B cell (primary cell): Measurements from ENCODE around the gene SON. TPM values are rescaled to one million over a fixed set of nuclear protein-coding genes. Genes with fewer than 3 reads are reported as not detected.
"Not testable (repeated sequence)": the region's sequence is repeated elsewhere in the genome, so short reads cannot be mapped to it uniquely, and the experiment has no call there.

Source experiments
- ATAC-seq: fragments of 200-7000 bp; cut with Tn5 transposase; one replicate; pipeline ENCODE4 v1.10.0; 2021; ENCODE audit warnings: low read depth, mild to moderate bottlenecking, moderate number of reproducible peaks, moderate library complexity
- CTCF ChIA-PET: fragments of 350-600 bp; sonication (Branson Sonifier 250); formaldehyde crosslinking; loops from one replicate; lab custom pipeline; 2021; ENCODE audit warnings: antibody characterized with exemption, inconsistent platforms; lab: Charles Lee
- POLR2A ChIA-PET: fragments of 350-600 bp; sonication (Branson Sonifier 250); formaldehyde crosslinking; loops from one replicate; lab custom pipeline; 2021; ENCODE audit warnings: antibody characterized with exemption; lab: Charles Lee
- DNase-seq: peaks from one replicate; pipeline ENCODE4 v3.0.0; 2013
- H2AFZ ChIP-seq: 2 replicates; pipeline ENCODE4 v1.6.1; 2012; ENCODE audit warnings: mild to moderate bottlenecking, low read depth, low read length; ENCODE audit not compliant: insufficient read depth, poor library complexity, severe bottlenecking
- H3K27ac ChIP-seq, 2 donors: 1 replicate in 1 of 2; 2 replicates in 1 of 2; pipeline ENCODE4 v1.5.1; 2012 to 2013; ENCODE audit warnings: low read length in 2 of 2, mild to moderate bottlenecking in 2 of 2, moderate library complexity in 1 of 2
- H3K27me3 ChIP-seq, 4 experiments: fragments of 200-600 bp in 1 of 4; sonication (generic) in 1 of 4; replicated peaks in 1 of 4; 1 replicate in 2 of 4; 2 replicates in 2 of 4; pipeline versions ENCODE4 v1.6.1 to v1.7.0; 2013 to 2016; ENCODE audit warnings: low read length in 3 of 4, mild to moderate bottlenecking in 2 of 4, mixed read lengths in 1 of 4, moderate library complexity in 1 of 4; ENCODE audit not compliant: insufficient read depth in 4 of 4, control insufficient read depth in 3 of 4; ENCODE audit errors: control extremely low read depth in 1 of 4
- H3K36me3 ChIP-seq, 2 experiments: replicated peaks in 1 of 2; 1 replicate in 1 of 2; 2 replicates in 1 of 2; pipeline versions ENCODE4 v1.6.1 to v1.7.1; 2013; ENCODE audit warnings: low read length in 1 of 2; ENCODE audit not compliant: insufficient read depth in 2 of 2, control insufficient read depth in 1 of 2; ENCODE audit errors: control extremely low read depth in 1 of 2, extremely low read depth in 1 of 2
- H3K4me1 ChIP-seq, 2 donors: fragments of 200-600 bp in 1 of 2; sonication (generic) in 1 of 2; 1 replicate in 1 of 2; 2 replicates in 1 of 2; pipeline versions ENCODE4 v1.5.1 to v1.6.1; 2013 to 2017; ENCODE audit warnings: low read length in 2 of 2; ENCODE audit not compliant: control insufficient read depth in 2 of 2, insufficient read depth in 2 of 2
- H3K4me2 ChIP-seq: replicated peaks from 2 replicates; pipeline ENCODE3; 2012; ENCODE audit warnings: mild to moderate bottlenecking, low read depth, low read length; ENCODE audit not compliant: poor library complexity, severe bottlenecking
- H3K4me3 ChIP-seq, 5 experiments: fragments of 200-600 bp in 1 of 5; sonication (generic) in 1 of 5; 1 replicate in 3 of 5; 2 replicates in 2 of 5; pipeline versions ENCODE4 v1.5.1 to v1.7.0; 2011 to 2016; ENCODE audit warnings: low read length in 4 of 5, mild to moderate bottlenecking in 4 of 5, low read depth in 2 of 5, control low read depth in 1 of 5, moderate library complexity in 1 of 5; ENCODE audit not compliant: insufficient read depth in 1 of 5; ENCODE audit errors: control extremely low read depth in 1 of 5, extremely low read depth in 1 of 5
- H3K79me2 ChIP-seq: fragments of 200-600 bp; sonication (generic); one replicate; pipeline ENCODE4 v1.6.0; 2016; ENCODE audit warnings: low read length; ENCODE audit not compliant: control insufficient read depth, insufficient read depth
- H3K9ac ChIP-seq: fragments of 200-600 bp; sonication (generic); 2 replicates; pipeline ENCODE4 v1.6.1; 2017; ENCODE audit warnings: mild to moderate bottlenecking, low read length, moderate library complexity
- H3K9me3 ChIP-seq, 3 donors: one replicate each; pipeline versions ENCODE4 v1.6.1 to v1.7.1; 2013; ENCODE audit warnings: low read length in 2 of 3; ENCODE audit not compliant: control insufficient read depth in 2 of 3, insufficient read depth in 1 of 3; ENCODE audit errors: control extremely low read depth in 1 of 3
- H4K20me1 ChIP-seq: 2 replicates; pipeline ENCODE4 v1.6.0; 2012; ENCODE audit warnings: mild to moderate bottlenecking, low read length; ENCODE audit not compliant: insufficient read depth, control insufficient read depth, poor library complexity, severe bottlenecking
- H3K27ac Mint-ChIP-seq: one replicate; pipeline ENCODE4 v1.8.0; 2021; ENCODE audit warnings: mixed read lengths
- H3K27me3 Mint-ChIP-seq: one replicate; pipeline ENCODE4 v1.8.0; 2021; ENCODE audit warnings: mixed read lengths
- H3K4me1 Mint-ChIP-seq: one replicate; pipeline ENCODE4 v1.8.0; 2021; ENCODE audit warnings: mixed read lengths
- H3K4me3 Mint-ChIP-seq: one replicate; pipeline ENCODE4 v1.8.0; 2021; ENCODE audit warnings: mixed read lengths
- H3K9me3 Mint-ChIP-seq: one replicate; pipeline ENCODE4 v1.8.0; 2022; ENCODE audit warnings: mixed read lengths; ENCODE audit not compliant: insufficient read depth
- EZH2 ChIP-seq: IDR thresholded peaks from 2 replicates; pipeline ENCODE4 v1.6.1; 2012; ENCODE audit warnings: borderline replicate concordance, low read depth, mild to moderate bottlenecking, moderate library complexity, low read length; ENCODE audit not compliant: insufficient read depth, poor library complexity, severe bottlenecking
- WGBS: methylation state at CpG from one replicate; pipeline ENCODE4 v1.1.5; 2013; ENCODE audit warnings: missing lambda C conversion rate; ENCODE audit not compliant: insufficient coverage; 5-methylcytosine and 5-hydroxymethylcytosine counted together
- intact Hi-C: fragments of 100-400 bp; cut with micrococcal nuclease; formaldehyde crosslinking; loops from one replicate; pipeline ENCODE4 v1.10.0; 2022
- polyA plus RNA-seq: library from polyadenylated mRNA; depleted of rRNA; stranded (reverse); fragments of >200 nt; gene quantifications from 2 replicates; pipeline ENCODE4 v1.2.3, GENCODE V29; 2012
- total RNA-seq, 2 donors: library from RNA; stranded (reverse); fragments of 120-200 nt in 1 of 2; gene quantifications; 1 replicate in 1 of 2; 2 replicates in 1 of 2; pipeline versions ENCODE4 v1.2.3 to v1.2.4, GENCODE V29; 2013 to 2022

The SON gene
- total and polyA plus RNA-seq, 2 donors (not counting 1 experiment from before 2014, with no cell fraction given), result 92.0 to 463 TPM

- intact Hi-C loops, result no loop called here
- no peak overlapping the region for H3K4me3 ChIP-seq
- H3K36me3 ChIP-seq, result peaks cover 17 to 74% of the 10 kb centered on the region in 2 experiments
- CTCF ChIA-PET, result no interaction called here
- H3K9me3 Mint-ChIP-seq, result no peaks in the 10 kb centered on the region
- peaks cover 16% of the 10 kb centered on the region for H3K79me2 ChIP-seq
- H3K27ac Mint-ChIP-seq, result no peak overlapping the region
- WGBS, result no CpG with 5 or more reads among the region's 3 CpGs
- peaks cover 4% of the 10 kb centered on the region for H3K4me1 Mint-ChIP-seq
- no peaks in the 10 kb centered on the region for H3K9me3 ChIP-seq
- H3K27me3 Mint-ChIP-seq, result no peaks in the 10 kb centered on the region
- no peak overlapping the region for H3K4me3 Mint-ChIP-seq
- peaks cover 20% of the 10 kb centered on the region for H4K20me1 ChIP-seq
- H2AFZ ChIP-seq, result no peak overlapping the region
- no peak for DNase-seq
- no peaks in the 10 kb centered on the region for H3K27me3 ChIP-seq
- no peak overlapping the region for H3K9ac ChIP-seq
- TF ChIP-seq EZH2, result no peak
- no peaks in the 10 kb centered on the region for H3K4me1 ChIP-seq
- H3K4me2 ChIP-seq, result no peak overlapping the region
- no peak for ATAC-seq
- H3K27ac ChIP-seq, result no peak overlapping the region
- POLR2A ChIA-PET, result interaction anchor here (0.7 kb wide), 1 partner anchor 133 kb away, joined by 3 read pairs; no protein-coding TSS in a partner anchor
Observed at GRCh38 chr21:33572350-33572749, 29.5 kb downstream of the SON start.

- ATAC-seq, H2AFZ ChIP-seq, H3K4me1 Mint-ChIP-seq, H3K4me3 ChIP-seq, H3K9me3 ChIP-seq, DNase-seq, CTCF ChIA-PET, H3K27ac Mint-ChIP-seq, H3K9me3 Mint-ChIP-seq, H3K4me1 ChIP-seq, H3K4me3 Mint-ChIP-seq, H3K27me3 Mint-ChIP-seq, H3K27me3 ChIP-seq, H4K20me1 ChIP-seq, intact Hi-C loops, H3K27ac ChIP-seq, H3K4me2 ChIP-seq, H3K79me2 ChIP-seq, H3K9ac ChIP-seq: not testable (repeated sequence)
- H3K36me3 ChIP-seq, result peaks cover 16 to 49% of the 10 kb centered on the region in 2 experiments
- no CpG with 5 or more reads among the region's 2 CpGs for WGBS
- POLR2A ChIA-PET, result interaction anchor here (0.7 kb wide), 1 partner anchor 1060 kb away, joined by 4 read pairs; no protein-coding TSS in a partner anchor
Observed at GRCh38 chr21:33576741-33577141, 33.9 kb downstream of the SON start.
